ENCODE results near the gene DIRAS1.
"Not testable (repeated sequence)": the region's sequence is repeated elsewhere in the genome, so short reads cannot be mapped to it uniquely, and the experiment has no call there.

The DIRAS1 gene

DNA sequence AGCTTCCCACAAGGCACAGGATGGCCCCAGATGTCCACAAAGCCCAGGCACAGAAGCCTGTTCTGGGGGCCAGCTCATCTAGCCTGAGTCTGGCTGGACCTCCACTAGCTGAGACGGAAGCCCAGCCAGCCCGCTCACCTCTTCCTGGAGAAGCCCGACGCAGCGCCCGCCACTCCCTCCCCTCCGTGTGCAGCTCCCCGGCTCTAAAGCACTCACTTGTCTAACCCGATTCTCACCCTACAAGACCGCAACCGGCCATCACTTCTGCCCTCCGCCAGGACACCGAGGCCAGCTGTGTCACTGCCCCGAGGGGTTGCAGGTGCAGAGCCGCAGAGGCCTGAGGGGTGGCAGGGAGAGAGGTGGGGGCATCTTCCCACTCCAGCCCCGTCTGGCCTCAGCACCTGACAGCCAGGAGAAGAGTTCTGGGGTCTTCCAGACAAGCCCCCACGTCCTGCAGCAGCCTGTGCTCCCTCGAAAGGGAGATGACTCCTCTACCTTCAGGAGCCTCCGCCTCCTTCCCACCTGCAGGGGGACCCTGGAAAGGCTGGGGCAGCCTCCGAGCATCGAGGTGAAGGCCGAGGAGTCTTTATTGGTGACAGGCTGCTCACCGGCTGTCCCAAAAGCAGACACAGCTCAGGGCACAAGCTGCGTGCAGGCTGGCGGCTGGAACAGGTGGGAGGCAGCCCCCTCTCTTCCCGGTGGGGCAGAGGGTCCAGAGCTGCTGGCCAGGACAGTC is 5.9 kb upstream of the DIRAS1 start:
- DNase-seq (ENCODE audit: low read depth in 2 of 2) = no peak

DNA sequence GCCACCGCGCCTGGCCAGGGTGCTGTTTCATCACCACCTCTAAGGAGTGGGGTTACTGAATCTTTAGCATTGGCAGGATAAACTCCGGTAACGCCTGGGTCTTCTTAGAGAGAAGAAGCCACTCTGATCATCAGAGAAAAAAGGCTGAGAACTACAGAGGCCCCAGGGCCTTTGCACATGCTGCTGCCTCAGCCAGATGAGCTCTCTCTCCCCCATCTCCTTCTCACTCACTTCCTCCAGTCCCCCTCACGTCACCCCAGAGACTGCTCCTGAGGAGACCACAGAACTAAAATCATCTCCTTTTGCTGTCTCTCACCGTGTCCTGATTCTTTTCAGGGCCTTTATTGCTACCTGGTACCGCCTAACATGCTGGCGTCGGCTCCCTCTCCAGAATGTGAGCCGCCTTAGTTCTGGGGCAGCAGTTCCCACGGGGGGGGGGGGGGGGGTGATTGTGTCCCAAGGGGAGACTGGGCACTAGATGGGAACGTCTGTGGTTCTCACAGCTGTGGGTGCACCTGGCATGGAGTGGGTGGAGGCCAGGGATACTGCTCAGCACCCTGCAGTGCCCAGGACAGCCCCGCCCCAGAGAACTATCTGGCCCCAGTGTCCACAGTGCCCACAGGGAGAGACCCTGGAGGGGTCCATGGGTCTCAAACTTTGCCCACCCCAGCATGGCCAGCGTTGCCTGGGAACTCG is 5.1 kb upstream of the DIRAS1 start:
- no peak for DNase-seq (ENCODE audit: low read depth in 2 of 2)

GRCh38 chr19:2724148-2724557 is 3.0 kb upstream of the DIRAS1 start:
- DNase-seq (ENCODE audit: low read depth in 2 of 2) = no peak

GRCh38 chr19:2723747-2724146 is 2.6 kb upstream of the DIRAS1 start:
- DNase-seq (ENCODE audit: low read depth in 2 of 2) = no peak

DNA sequence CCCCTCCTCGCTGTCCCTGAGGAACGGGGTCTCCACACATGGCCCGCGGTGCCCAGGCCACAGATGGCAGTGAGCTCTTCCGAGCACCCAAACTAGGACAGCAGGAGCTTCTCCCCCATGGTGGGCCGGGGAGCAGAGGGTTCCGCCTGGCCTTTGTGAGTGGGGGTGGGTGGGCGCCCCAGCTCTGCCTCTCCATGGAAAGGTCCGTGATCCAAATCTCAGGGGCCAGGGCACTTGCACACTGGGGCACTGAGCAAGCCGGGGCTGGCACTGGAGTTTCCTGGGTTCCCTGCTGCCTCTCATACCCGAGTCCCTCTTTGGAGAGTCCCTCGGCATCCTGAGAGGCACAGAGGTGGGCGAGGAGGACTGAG is 2.2 kb upstream of the DIRAS1 start:
- no peak for DNase-seq (ENCODE audit: low read depth in 2 of 2)

DNA sequence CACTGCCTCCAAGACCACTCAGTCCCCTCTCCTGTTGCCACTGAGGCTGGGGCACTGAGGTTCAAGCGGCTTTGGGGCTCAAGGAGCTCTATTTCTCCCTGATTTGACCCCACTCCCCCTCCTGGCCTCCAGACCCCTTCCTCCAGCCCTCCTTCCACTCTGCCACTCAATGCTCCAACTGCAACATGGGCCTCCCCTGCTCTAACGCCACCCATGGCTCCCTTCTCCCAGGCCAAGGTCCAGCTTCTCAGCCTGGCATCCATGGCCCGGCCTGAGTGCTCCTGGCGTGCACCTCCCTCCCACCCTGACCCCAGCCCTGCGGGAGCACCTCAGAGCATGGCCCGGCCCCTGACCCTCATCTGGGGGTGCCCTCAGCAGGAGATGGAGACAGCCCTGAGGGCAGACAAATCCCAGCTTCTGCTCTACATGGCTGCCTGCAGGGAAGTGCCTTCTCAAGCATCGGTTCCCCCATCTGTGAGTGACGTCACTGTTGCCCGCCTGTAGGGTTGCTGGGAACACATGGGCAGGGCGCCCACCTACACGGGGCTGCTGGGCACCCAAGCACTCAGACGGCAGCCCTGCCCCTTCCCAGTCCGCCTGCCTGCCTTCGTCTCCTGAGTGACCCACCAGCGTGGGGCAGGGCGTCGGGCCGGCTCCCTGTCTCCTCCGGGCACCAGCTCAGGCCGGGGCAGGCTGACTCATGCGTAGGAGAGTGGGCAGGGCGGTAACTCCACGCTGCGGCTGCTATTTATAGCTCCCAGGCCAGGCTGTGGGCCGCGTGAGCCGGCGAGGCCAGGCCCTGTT is 1.6 kb upstream of the DIRAS1 start:
- no peak for DNase-seq (ENCODE audit: low read depth in 2 of 2)

DNA sequence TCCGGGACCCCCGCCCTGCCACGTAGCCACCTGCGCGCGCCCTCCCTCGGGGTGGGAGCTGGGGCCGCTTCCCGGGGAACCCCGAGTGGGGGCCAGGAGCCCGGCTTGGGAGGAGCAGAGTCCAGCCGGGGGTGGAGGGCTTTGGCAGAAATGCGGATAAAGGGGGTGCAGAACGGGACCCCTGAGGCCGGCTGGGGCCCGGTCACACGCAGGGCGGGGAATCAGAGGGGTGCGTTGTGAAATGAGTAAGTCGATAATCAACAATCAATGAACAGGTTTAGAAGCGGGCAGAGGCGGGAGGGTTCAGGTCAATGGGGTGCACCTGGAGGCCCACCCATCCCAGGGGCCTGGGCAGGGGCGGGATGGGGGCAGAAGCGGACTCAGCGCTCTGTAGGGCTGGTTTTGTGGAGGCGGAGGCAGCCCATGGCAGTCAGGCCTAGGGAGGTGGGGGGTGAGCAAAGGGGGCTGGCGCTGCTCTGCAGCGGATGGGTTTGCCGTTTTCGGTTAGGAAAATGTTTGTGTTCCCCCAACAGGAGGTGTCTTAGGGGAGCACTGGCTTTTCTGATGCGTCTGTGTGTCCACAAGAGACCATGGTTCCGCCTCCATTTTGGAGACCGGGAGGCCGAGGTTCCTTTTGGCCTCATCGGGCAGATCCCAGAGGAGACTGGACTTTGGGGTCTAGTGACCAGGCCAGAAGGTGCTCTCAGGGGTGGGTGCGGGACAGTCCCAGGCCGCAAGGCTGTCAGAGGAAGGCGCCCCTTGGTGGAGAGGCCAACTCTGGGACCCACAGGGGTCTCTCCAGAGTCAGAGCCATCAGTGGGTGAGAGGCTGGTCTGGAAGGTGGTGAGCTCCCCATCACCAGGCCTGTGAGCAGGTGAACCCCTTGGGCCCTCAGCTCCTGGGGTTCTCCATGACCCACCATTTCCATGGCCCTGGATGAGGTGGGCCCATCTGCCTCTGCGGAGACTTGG is 683 bp upstream of the DIRAS1 start:
- DNase-seq (ENCODE audit: low read depth in 2 of 2) = no peak

DNA sequence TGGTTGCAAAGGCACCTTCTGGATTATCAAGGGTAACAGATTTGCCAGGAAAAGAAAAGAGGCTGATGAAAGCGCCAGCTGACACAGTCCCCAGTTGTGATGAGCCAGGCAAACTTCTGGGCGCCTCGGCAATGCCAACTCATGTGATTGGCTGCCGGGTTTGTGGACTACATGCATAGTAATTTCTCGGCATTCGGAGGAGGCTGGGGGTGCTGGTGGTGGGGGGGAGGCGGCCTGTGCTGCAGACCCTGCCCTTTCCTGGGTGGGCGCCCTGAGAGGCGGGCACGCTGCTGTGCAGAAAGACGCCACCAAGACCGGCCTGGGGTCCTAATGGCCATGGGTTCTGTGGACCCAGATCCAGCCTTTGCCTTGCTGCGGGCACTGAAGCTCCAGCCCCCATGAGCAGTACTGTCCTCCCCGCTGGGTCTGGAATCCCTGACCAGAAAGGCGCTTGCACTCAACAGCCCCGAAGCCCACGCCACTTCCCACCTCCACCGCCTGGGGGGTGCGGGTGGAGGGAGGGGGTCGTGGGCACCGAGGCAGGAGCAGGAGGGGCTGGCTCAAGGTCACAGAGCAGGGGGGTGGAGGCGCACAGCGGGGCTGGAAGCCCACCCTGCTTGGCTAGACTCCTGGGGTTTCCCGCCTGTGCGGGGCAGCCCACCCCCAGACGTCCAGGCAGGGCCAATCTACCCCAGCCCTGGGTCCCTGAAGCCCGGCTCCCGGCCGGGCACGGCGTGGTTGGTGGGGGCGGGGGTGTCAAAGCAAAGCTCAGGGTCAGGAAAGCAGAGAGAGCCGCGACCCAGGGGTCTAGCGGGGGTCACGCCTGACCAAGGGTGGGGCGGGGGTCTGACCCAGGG is 1.0 kb downstream of the DIRAS1 start:
- DNase-seq (ENCODE audit: low read depth in 2 of 2) = no peak

- DNase-seq (ENCODE audit: low read depth in 2 of 2) = no peak
Measured at GRCh38 chr19:2719232-2719735, 1.9 kb downstream of the DIRAS1 start.

- no peak for DNase-seq (ENCODE audit: low read depth in 2 of 2)
Measured at GRCh38 chr19:2717638-2718541, 3.3 kb downstream of the DIRAS1 start.

- no peak for DNase-seq (ENCODE audit: low read depth in 2 of 2)
Measured at GRCh38 chr19:2716722-2717637, 4.2 kb downstream of the DIRAS1 start.

GRCh38 chr19:2716275-2716650 is 4.9 kb downstream of the DIRAS1 start:
- no peak for DNase-seq (ENCODE audit: low read depth in 2 of 2)

- DNase-seq (ENCODE audit: low read depth in 2 of 2) = no peak
Measured at GRCh38 chr19:2715470-2716274, 5.5 kb downstream of the DIRAS1 start.

- DNase-seq (ENCODE audit: low read depth in 2 of 2) = no peak
Measured at GRCh38 chr19:2714531-2715269, 6.5 kb downstream of the DIRAS1 start.

DNA sequence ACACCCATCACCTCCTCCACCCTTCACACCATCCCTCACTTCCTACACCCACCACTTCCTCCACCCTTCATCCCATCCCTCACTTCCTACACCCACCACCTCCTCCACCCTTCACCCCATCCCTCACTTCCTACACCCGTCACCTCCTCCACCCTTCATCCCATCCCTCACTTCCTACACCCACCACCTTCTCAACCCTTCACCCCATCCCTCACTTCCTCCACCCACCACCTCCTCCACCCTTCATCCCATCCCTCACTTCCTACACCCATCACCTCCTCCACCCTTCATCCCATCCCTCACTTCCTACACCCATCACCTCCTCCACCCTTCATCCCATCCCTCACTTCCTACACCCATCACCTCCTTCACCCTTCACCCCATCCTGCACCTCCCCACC is 7.1 kb downstream of the DIRAS1 start:
- not testable (repeated sequence) for DNase-seq (ENCODE audit: low read depth in 2 of 2)

- not testable (repeated sequence) for DNase-seq (ENCODE audit: low read depth in 2 of 2)
Measured at GRCh38 chr19:2713170-2713569, 8.0 kb downstream of the DIRAS1 start.

DNA sequence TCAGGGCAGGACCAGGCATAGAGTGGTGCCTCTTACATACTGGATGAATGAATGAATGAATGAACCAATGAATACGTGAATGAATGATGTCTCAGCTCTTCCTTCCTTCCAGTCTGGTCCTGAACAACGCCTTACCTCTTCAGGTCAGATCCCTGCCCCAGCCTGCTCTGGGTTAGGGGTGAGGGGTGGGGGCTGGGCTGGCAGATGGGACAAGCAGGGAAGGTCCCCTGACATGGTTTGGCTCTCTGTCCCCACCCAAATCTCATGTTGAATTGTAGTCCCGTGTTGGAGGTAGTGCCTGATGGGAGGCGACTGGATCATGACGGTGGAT is 9.3 kb downstream of the DIRAS1 start:
- no peak for DNase-seq (ENCODE audit: low read depth in 2 of 2)

Measured in activated CD8-positive, alpha-beta memory T cell treated with anti-CD3 and anti-CD28 coated beads for 4 hours (primary cell).